ENCODE measurements around the gene CEP70.

DNA sequence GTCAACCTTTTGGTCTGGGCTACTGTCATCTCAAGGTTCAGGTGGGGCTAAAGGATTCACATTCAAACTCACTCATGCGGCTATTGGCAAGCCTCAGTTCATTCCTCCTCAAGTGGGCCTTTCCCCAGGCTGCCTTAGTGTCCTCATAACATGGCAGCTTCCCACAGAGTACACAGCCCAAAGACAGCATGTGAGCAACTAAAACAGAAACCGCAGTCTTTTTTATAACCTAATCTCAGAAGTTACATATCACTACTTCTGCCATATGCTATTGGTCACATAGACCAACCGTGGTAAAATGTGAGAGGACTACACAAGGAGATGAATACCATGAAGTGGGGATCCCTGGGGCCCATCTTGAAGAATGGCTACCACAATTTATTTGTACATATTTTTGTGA, 4.5 kb upstream of the CEP70 start:
- TF ChIP-seq RNF2 (IDR thresholded peaks at IDR 0.05; ENCODE audit: borderline replicate concordance, low read depth), result no peak
- no peak for TF ChIP-seq POLR2A (IDR thresholded peaks at IDR 0.05; ENCODE audit: low read length)
- no peak for TF ChIP-seq EHMT2 (IDR thresholded peaks at IDR 0.05; ENCODE audit: low read depth)
- no peak for TF ChIP-seq EP300 (IDR thresholded peaks at IDR 0.05)
- TF ChIP-seq, protein P1, sequence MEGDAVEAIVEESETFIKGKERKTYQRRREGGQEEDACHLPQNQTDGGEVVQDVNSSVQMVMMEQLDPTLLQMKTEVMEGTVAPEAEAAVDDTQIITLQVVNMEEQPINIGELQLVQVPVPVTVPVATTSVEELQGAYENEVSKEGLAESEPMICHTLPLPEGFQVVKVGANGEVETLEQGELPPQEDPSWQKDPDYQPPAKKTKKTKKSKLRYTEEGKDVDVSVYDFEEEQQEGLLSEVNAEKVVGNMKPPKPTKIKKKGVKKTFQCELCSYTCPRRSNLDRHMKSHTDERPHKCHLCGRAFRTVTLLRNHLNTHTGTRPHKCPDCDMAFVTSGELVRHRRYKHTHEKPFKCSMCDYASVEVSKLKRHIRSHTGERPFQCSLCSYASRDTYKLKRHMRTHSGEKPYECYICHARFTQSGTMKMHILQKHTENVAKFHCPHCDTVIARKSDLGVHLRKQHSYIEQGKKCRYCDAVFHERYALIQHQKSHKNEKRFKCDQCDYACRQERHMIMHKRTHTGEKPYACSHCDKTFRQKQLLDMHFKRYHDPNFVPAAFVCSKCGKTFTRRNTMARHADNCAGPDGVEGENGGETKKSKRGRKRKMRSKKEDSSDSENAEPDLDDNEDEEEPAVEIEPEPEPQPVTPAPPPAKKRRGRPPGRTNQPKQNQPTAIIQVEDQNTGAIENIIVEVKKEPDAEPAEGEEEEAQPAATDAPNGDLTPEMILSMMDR (IDR thresholded peaks at IDR 0.05), result no peak
- TF ChIP-seq, protein P2, sequence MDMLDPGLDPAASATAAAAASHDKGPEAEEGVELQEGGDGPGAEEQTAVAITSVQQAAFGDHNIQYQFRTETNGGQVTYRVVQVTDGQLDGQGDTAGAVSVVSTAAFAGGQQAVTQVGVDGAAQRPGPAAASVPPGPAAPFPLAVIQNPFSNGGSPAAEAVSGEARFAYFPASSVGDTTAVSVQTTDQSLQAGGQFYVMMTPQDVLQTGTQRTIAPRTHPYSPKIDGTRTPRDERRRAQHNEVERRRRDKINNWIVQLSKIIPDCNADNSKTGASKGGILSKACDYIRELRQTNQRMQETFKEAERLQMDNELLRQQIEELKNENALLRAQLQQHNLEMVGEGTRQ (IDR thresholded peaks at IDR 0.05), result no peak
- no peak for TF ChIP-seq HDAC2 (IDR thresholded peaks at IDR 0.05)
- no peak for TF ChIP-seq KDM1A (IDR thresholded peaks at IDR 0.05; ENCODE audit: low read depth)
- no peak for TF ChIP-seq FOSL2 (IDR thresholded peaks at IDR 0.05)
- TF ChIP-seq FOSL2 (CRISPR knock-in tag; IDR thresholded peaks at IDR 0.05), result no peak
- no peak for TF ChIP-seq CBX8 (IDR thresholded peaks at IDR 0.05)
- no peak for TF ChIP-seq GATA3 (IDR thresholded peaks at IDR 0.05; ENCODE audit: borderline replicate concordance)
